ENCODE results near the gene ATP9B. TPM values are rescaled to one million over a fixed set of nuclear protein-coding genes. Genes with fewer than 3 reads are reported as not detected.

Gene ATP9B
- total and polyA plus RNA-seq, 10 of the 15 experiments (the other 5 are each of a cell fraction or from before 2014, with no cell fraction given), result 0.74 to 20.7 (median 12.9) TPM

- no peaks in the 10 kb centered on the region for H3K4me1 ChIP-seq (ENCODE audit: control insufficient read depth, insufficient read depth, low read length)
- no peak overlapping the region for H3K4me3 ChIP-seq
- SMC1A ChIA-PET (ENCODE audit: uncharacterized antibody, unreplicated experiment), result interaction anchor here (1.4 kb wide), 1 partner anchor 117 kb away, joined by 3 read pairs; no protein-coding TSS in a partner anchor
- H3K27ac ChIP-seq (ENCODE audit: control insufficient read depth, insufficient read depth), result no peak overlapping the region
- DNase-seq (ENCODE audit: low read depth, low spot score) (no peak), FAIRE-seq (no peak), ATAC-seq (no peak)
- no peaks in the 10 kb centered on the region for H3K79me2 ChIP-seq (ENCODE audit: control insufficient read depth, insufficient read depth, low read length)
- H4K20me1 ChIP-seq (ENCODE audit: control insufficient read depth, insufficient read depth), result no peaks in the 10 kb centered on the region
- H2AFZ ChIP-seq (ENCODE audit: control insufficient read depth, low read depth, low read length), result no peak overlapping the region
- intact Hi-C loops (cut with micrococcal nuclease; ENCODE audit: unreplicated experiment) (no loop called here), in situ Hi-C loops (cut with MboI) (loop anchor here (10.0 kb wide), 2 partner anchors 273 to 373 kb away; no protein-coding TSS in a partner anchor)
- POLR2A ChIA-PET, result no interaction called here
- TF ChIP-seq ZNF207 (IDR thresholded peaks at IDR 0.05; ENCODE audit: borderline replicate concordance) (no peak), CHD1 (IDR thresholded peaks at IDR 0.05; ENCODE audit: low read depth, low read length) (no peak), SIN3A (IDR thresholded peaks at IDR 0.05; ENCODE audit: low read depth, low read length) (no peak), JUNB (IDR thresholded peaks at IDR 0.05) (no peak), NKRF (conservative IDR thresholded peaks at IDR 0.05) (no peak), STAT1 (conservative IDR thresholded peaks at IDR 0.05) (no peak), SPI1 (IDR thresholded peaks at IDR 0.05; ENCODE audit: borderline replicate concordance, insufficient read depth, low read depth, low read length) (no peak), NFXL1 (IDR thresholded peaks at IDR 0.05; ENCODE audit: borderline replicate concordance) (no peak), MTA2 (IDR thresholded peaks at IDR 0.05; ENCODE audit: low read depth) (no peak), ZNF217 (IDR thresholded peaks at IDR 0.05) (no peak), NBN (IDR thresholded peaks at IDR 0.05) (no peak), FOXM1 (IDR thresholded peaks at IDR 0.05; ENCODE audit: low read depth, low read length) (no peak), RAD51 (IDR thresholded peaks at IDR 0.05) (no peak), ZBTB4 (CRISPR knock-in tag; IDR thresholded peaks at IDR 0.05) (no peak)
- BruUV-seq (replicated peaks), result no TSS peak
- CTCF ChIA-PET, result interaction anchor here (0.9 kb wide), 1 partner anchor 10 kb away, joined by 4 read pairs; no protein-coding TSS in a partner anchor
- H3K27me3 ChIP-seq (replicated peaks in 1 of 2; ENCODE audit: control insufficient read depth in 2 of 2, insufficient read depth in 2 of 2, low read length in 1 of 2), result no peaks in the 10 kb centered on the region
- RAD21 ChIA-PET (ENCODE audit: unreplicated experiment), result no interaction called here
- no peaks in the 10 kb centered on the region for H3K9me3 ChIP-seq (replicated peaks; ENCODE audit: control insufficient read depth, insufficient read depth, low read length)
- no peaks in the 10 kb centered on the region; a peak in 3 of 4 replicates for H3K36me3 ChIP-seq (ENCODE audit: control insufficient read depth in 2 of 2, insufficient read depth in 2 of 2, low read length in 1 of 2)
- WGBS (ENCODE audit: insufficient coverage, insufficient replicate concordance, low lambda C conversion rate, missing lambda C conversion rate), result 83% methylated on average over 6 of the region's 6 CpGs
- H3K9ac ChIP-seq (ENCODE audit: control insufficient read depth, insufficient read depth, low read length), result no peak overlapping the region
- no peak overlapping the region for H3K4me2 ChIP-seq (ENCODE audit: control insufficient read depth, insufficient read depth)
Observed at GRCh38 chr18:79257480-79257879, 188.3 kb downstream of the ATP9B start.
